Trophoblast cell (in vitro differentiated cells and primary cell): Measurements from ENCODE around the gene CAMK2B. TPM values are rescaled to one million over a fixed set of nuclear protein-coding genes. Genes with fewer than 3 reads are reported as not detected.

Experiments used
- DNase-seq, 2 donors: peaks; one replicate each; pipeline ENCODE4 v3.0.0-alpha.2; 2016
- H2AFZ ChIP-seq: 2 replicates; pipeline ENCODE4 v1.6.1; 2013; ENCODE audit warnings: low read length, moderate library complexity, mild to moderate bottlenecking; ENCODE audit not compliant: insufficient read depth, poor library complexity
- H2AK5ac ChIP-seq: 2 replicates; pipeline ENCODE4 v1.6.1; 2013; ENCODE audit warnings: mild to moderate bottlenecking, low read length
- H2BK120ac ChIP-seq: 2 replicates; pipeline ENCODE4 v1.6.1; 2013; ENCODE audit warnings: low read length, mild to moderate bottlenecking, moderate library complexity; ENCODE audit not compliant: insufficient read depth, poor library complexity
- H2BK12ac ChIP-seq: 2 replicates; pipeline ENCODE4 v1.6.1; 2013; ENCODE audit warnings: mild to moderate bottlenecking, low read length, moderate library complexity
- H2BK5ac ChIP-seq: 2 replicates; pipeline ENCODE4 v1.6.1; 2013; ENCODE audit warnings: low read length, low read depth, moderate library complexity, mild to moderate bottlenecking; ENCODE audit not compliant: poor library complexity
- H3K14ac ChIP-seq: 2 replicates; pipeline ENCODE4 v1.6.1; 2013; ENCODE audit warnings: mild to moderate bottlenecking, low read length
- H3K18ac ChIP-seq: 2 replicates; pipeline ENCODE4 v1.6.1; 2013; ENCODE audit warnings: mild to moderate bottlenecking, low read length
- H3K23ac ChIP-seq: 2 replicates; pipeline ENCODE4 v1.6.1; 2013; ENCODE audit warnings: low read length
- H3K27ac ChIP-seq: 2 replicates; pipeline ENCODE4 v1.5.1; 2013; ENCODE audit warnings: low read depth, mild to moderate bottlenecking, inconsistent platforms, low read length, moderate library complexity
- H3K27me3 ChIP-seq: 2 replicates; pipeline ENCODE4 v1.6.1; 2013; ENCODE audit warnings: inconsistent platforms, mild to moderate bottlenecking, low read length, moderate library complexity; ENCODE audit not compliant: insufficient read depth
- H3K36me3 ChIP-seq, 2 experiments: 1 replicate in 1 of 2; 2 replicates in 1 of 2; pipeline ENCODE4 v1.6.1; 2013; ENCODE audit warnings: low read length in 2 of 2, mild to moderate bottlenecking in 2 of 2, moderate library complexity in 1 of 2; ENCODE audit not compliant: insufficient read depth in 2 of 2, control insufficient read depth in 1 of 2
- H3K4ac ChIP-seq: 2 replicates; pipeline ENCODE4 v1.6.1; 2013; ENCODE audit warnings: low read depth, mild to moderate bottlenecking, low read length, moderate library complexity
- H3K4me1 ChIP-seq, 2 experiments: 1 replicate in 1 of 2; 2 replicates in 1 of 2; pipeline ENCODE4 v1.6.1; 2013; ENCODE audit warnings: low read length in 2 of 2, mild to moderate bottlenecking in 2 of 2, moderate library complexity in 1 of 2; ENCODE audit not compliant: insufficient read depth in 2 of 2, control insufficient read depth in 1 of 2
- H3K4me2 ChIP-seq: 2 replicates; pipeline ENCODE4 v1.6.1; 2013; ENCODE audit warnings: inconsistent platforms, mild to moderate bottlenecking, low read length, moderate library complexity
- H3K4me3 ChIP-seq: 2 replicates; pipeline ENCODE4 v1.5.1; 2013; ENCODE audit warnings: mild to moderate bottlenecking, low read depth, low read length, inconsistent platforms
- H3K79me1 ChIP-seq: one replicate; pipeline ENCODE4 v1.6.1; 2013; ENCODE audit warnings: low read length
- H3K79me2 ChIP-seq: 2 replicates; pipeline ENCODE4 v1.6.1; 2013; ENCODE audit warnings: low read length, mild to moderate bottlenecking; ENCODE audit not compliant: control insufficient read depth, insufficient read depth, poor library complexity
- H3K9ac ChIP-seq: 2 replicates; pipeline ENCODE4 v1.6.1; 2013; ENCODE audit warnings: mild to moderate bottlenecking, low read length
- H3K9me3 ChIP-seq: 2 replicates; pipeline ENCODE4 v1.6.1; 2013; ENCODE audit warnings: low read depth, mild to moderate bottlenecking, control low read depth, inconsistent platforms, low read length; ENCODE audit not compliant: insufficient read depth
- H4K12ac ChIP-seq: 2 replicates; pipeline ENCODE4 v1.6.1; 2013; ENCODE audit warnings: low read depth, mild to moderate bottlenecking, low read length, moderate library complexity
- H4K8ac ChIP-seq: 2 replicates; pipeline ENCODE4 v1.6.1; 2013; ENCODE audit warnings: low read depth, mild to moderate bottlenecking, low read length, moderate library complexity
- H4K91ac ChIP-seq: one replicate; pipeline ENCODE4 v1.6.1; 2013; ENCODE audit warnings: low read depth, mild to moderate bottlenecking, low read length, moderate library complexity
- WGBS: extraction: QIAGEN DNeasy Blood & Tissue Kit; methylation state at CpG from one replicate; pipeline ENCODE4 v1.1.7; 2013; ENCODE audit warnings: missing lambda C conversion rate; ENCODE audit not compliant: insufficient read length, insufficient coverage; ENCODE audit errors: extremely low coverage; 5-methylcytosine and 5-hydroxymethylcytosine counted together
- polyA plus RNA-seq: library from polyadenylated mRNA; stranded (reverse); fragments of 200-250 nt; gene quantifications from 2 replicates; pipeline ENCODE4 v1.2.3, GENCODE V29; 2013

CAMK2B gene
- polyA plus RNA-seq = 0.08 and 0.19 TPM in 2 replicates

- Histone ChIP-seq H3K4me1 (no peaks in the 10 kb centered on the region), H3K79me2 (no peaks in the 10 kb centered on the region), H3K9ac (no peak within 1 kb of the TSS), H3K36me3 (no peaks in the 10 kb centered on the region), H3K9me3 (peaks cover 4% of the 10 kb centered on the region), H3K14ac (no peak within 1 kb of the TSS), H2AFZ (no peak within 1 kb of the TSS), H4K91ac (no peak within 1 kb of the TSS), H3K4ac (no peak within 1 kb of the TSS), H2BK5ac (no peak within 1 kb of the TSS), H3K18ac (no peak within 1 kb of the TSS), H3K4me2 (peak within 1 kb of the TSS; percentile 74), H2BK12ac (no peak within 1 kb of the TSS), H4K12ac (no peak within 1 kb of the TSS), H4K8ac (no peak within 1 kb of the TSS), H3K23ac (no peak within 1 kb of the TSS), H3K4me3 (no peak within 1 kb of the TSS), H3K79me1 (no peaks in the 10 kb centered on the region), H2AK5ac (no peak within 1 kb of the TSS), H2BK120ac (no peak within 1 kb of the TSS), H3K27me3 (peaks cover 44% of the 10 kb centered on the region), H3K27ac (no peak within 1 kb of the TSS)
- no CpG with 5 or more reads among the region's 85 CpGs for WGBS
- DNase-seq = no peak
Measured at GRCh38 chr7:44325201-44325671, at the start of gene CAMK2B. Gene CAMK2B, minus strand, starts transcription at chr7:44325594. Its CDS starts 173 bp downstream, at chr7:44325421.

DNA sequence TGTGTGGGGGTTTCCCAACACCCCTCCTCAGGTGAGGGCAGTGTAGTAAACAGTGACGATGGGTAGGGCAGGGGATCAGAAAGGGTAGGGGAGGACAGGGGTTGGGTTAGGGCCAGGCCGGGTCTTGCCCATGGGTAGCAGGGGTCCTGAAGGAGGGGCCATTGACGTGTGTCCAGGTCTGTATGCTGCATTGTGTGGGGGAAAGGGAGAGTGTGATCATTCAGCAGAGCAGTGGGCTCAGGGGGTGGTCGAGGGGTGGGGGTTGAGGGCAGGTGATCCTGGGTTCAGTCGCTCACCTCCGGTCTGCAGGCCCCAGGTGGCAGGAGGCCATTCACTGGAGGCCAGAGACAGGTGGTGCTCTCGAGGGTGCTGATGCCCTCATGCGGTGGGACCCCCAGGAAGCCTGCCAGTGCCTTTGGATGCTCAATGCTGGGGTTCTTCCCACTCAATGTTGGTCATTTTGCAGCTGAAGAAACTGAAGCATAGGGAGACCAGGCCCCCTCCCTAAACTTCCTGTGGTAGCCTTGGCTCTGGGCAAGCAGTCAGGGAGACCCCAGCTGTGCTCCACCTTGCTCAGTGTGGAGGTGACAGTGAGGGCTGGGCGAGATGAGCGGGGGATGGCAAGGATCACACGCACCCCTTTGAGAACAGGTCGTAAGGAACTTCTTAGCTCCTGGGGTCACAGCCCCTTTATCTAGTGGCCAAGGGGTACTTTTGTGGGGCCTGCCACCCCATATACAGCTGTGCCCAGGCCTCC lies 48.8 kb upstream of the CAMK2B start:
- H3K36me3 ChIP-seq = no peaks in the 10 kb centered on the region
- H4K8ac ChIP-seq = no peak overlapping the region
- H3K27me3 ChIP-seq = no peaks in the 10 kb centered on the region
- H4K12ac ChIP-seq = no peak overlapping the region
- H3K4me3 ChIP-seq = no peak overlapping the region
- H3K9me3 ChIP-seq = no peaks in the 10 kb centered on the region
- H3K14ac ChIP-seq = no peak overlapping the region
- no peak overlapping the region for H2BK5ac ChIP-seq
- H3K23ac ChIP-seq = no peak overlapping the region
- H3K79me2 ChIP-seq = no peaks in the 10 kb centered on the region
- H3K4me1 ChIP-seq = no peaks in the 10 kb centered on the region
- H3K9ac ChIP-seq = no peak overlapping the region
- no peak overlapping the region for H2BK12ac ChIP-seq
- no peak overlapping the region for H3K4ac ChIP-seq
- no peak overlapping the region for H2BK120ac ChIP-seq
- H2AFZ ChIP-seq = no peak overlapping the region
- H3K4me2 ChIP-seq = no peak overlapping the region
- no peak overlapping the region for H3K27ac ChIP-seq
- no peak overlapping the region for H3K18ac ChIP-seq
- H4K91ac ChIP-seq = no peak overlapping the region
- no peak overlapping the region for H2AK5ac ChIP-seq
- no CpG with 5 or more reads among the region's 12 CpGs for WGBS
- H3K79me1 ChIP-seq = no peaks in the 10 kb centered on the region
- no peak for DNase-seq

DNA sequence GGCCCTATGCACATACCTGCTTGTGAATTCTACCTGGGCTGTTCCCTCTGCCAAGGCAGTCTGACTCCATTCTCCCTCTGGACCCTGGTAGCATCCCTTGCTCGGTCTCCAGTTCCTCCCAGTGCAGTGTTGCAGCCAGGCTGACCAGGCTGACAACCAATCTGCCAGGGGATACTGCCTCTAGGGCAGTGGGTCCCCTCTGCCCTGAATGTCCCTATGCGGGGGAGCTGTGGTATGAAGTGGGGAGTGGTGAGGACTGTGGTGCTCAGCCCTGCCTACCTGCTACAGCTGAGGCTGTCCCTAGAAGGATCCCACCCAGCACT lies 48.0 kb upstream of the CAMK2B start:
- no peak overlapping the region for H3K14ac ChIP-seq

GRCh38 chr7:44372560-44373417 lies 47.4 kb upstream of the CAMK2B start:
- DNase-seq = no peak
- WGBS = no CpG with 5 or more reads among the region's 5 CpGs
- H4K91ac ChIP-seq = no peak overlapping the region

More for the DNA sequence above, 48.0 kb upstream of the CAMK2B start:
- H2BK120ac ChIP-seq = no peak overlapping the region
- no peaks in the 10 kb centered on the region for H3K36me3 ChIP-seq
- no peak overlapping the region for H4K8ac ChIP-seq
- no peaks in the 10 kb centered on the region for H3K79me2 ChIP-seq
- H2BK12ac ChIP-seq = no peak overlapping the region
- no peak overlapping the region for H3K4ac ChIP-seq
- no peak for DNase-seq
- no peaks in the 10 kb centered on the region for H3K9me3 ChIP-seq
- no peaks in the 10 kb centered on the region for H3K79me1 ChIP-seq
- H3K4me2 ChIP-seq = no peak overlapping the region
- H2AK5ac ChIP-seq = no peak overlapping the region
- no peaks in the 10 kb centered on the region for H3K4me1 ChIP-seq
- no CpG with 5 or more reads among the region's 2 CpGs for WGBS
- no peak overlapping the region for H2BK5ac ChIP-seq
- H3K27me3 ChIP-seq = no peaks in the 10 kb centered on the region
- no peak overlapping the region for H3K4me3 ChIP-seq
- no peak overlapping the region for H2AFZ ChIP-seq
- no peak overlapping the region for H3K9ac ChIP-seq
- H3K18ac ChIP-seq = no peak overlapping the region
- H3K23ac ChIP-seq = no peak overlapping the region
- no peak overlapping the region for H4K12ac ChIP-seq
- no peak overlapping the region for H4K91ac ChIP-seq
- no peak overlapping the region for H3K27ac ChIP-seq

More at GRCh38 chr7:44372560-44373417, 47.4 kb upstream of the CAMK2B start:
- H3K4me1 ChIP-seq = no peaks in the 10 kb centered on the region
- no peak overlapping the region for H3K18ac ChIP-seq
- H3K14ac ChIP-seq = no peak overlapping the region
- H2BK12ac ChIP-seq = no peak overlapping the region
- H2AK5ac ChIP-seq = no peak overlapping the region
- H3K4me3 ChIP-seq = no peak overlapping the region
- no peak overlapping the region for H2AFZ ChIP-seq
- H4K8ac ChIP-seq = no peak overlapping the region
- no peak overlapping the region for H3K9ac ChIP-seq
- no peak overlapping the region for H4K12ac ChIP-seq
- no peak overlapping the region for H2BK120ac ChIP-seq
- no peak overlapping the region for H3K23ac ChIP-seq
- H3K27ac ChIP-seq = no peak overlapping the region
- no peaks in the 10 kb centered on the region for H3K36me3 ChIP-seq
- H3K4ac ChIP-seq = no peak overlapping the region
- no peaks in the 10 kb centered on the region for H3K27me3 ChIP-seq
- H3K9me3 ChIP-seq = no peaks in the 10 kb centered on the region
- H3K4me2 ChIP-seq = no peak overlapping the region
- no peaks in the 10 kb centered on the region for H3K79me2 ChIP-seq
- H2BK5ac ChIP-seq = no peak overlapping the region
- H3K79me1 ChIP-seq = no peaks in the 10 kb centered on the region
